Left ventricle myocardium inferior (tissue), 1 donor: ENCODE measurements around the gene AKAP11. TPM values are rescaled to one million over a fixed set of nuclear protein-coding genes. Genes with fewer than 3 reads are reported as not detected.

Experiments
- DNase-seq: peaks from one replicate; pipeline ENCODE4 v3.0.0-alpha.2; 2020
- H3K27ac ChIP-seq: fragments of 200-600 bp; replicated peaks from 2 replicates; pipeline ENCODE4 v1.8.0; 2021
- H3K27me3 ChIP-seq: fragments of 200-600 bp; 2 replicates; pipeline ENCODE4 v1.8.0; 2021; ENCODE audit warnings: low read depth
- H3K36me3 ChIP-seq: fragments of 200-600 bp; 2 replicates; pipeline ENCODE4 v1.8.0; 2021
- H3K4me1 ChIP-seq: fragments of 200-600 bp; 2 replicates; pipeline ENCODE4 v1.8.0; 2021
- H3K4me3 ChIP-seq: fragments of 200-600 bp; 2 replicates; pipeline ENCODE4 v1.8.0; 2021; ENCODE audit warnings: mild to moderate bottlenecking, moderate library complexity
- H3K9me3 ChIP-seq: fragments of 200-600 bp; replicated peaks from 2 replicates; pipeline ENCODE4 v1.8.0; 2021
- intact Hi-C: fragments of 100-400 bp; cut with micrococcal nuclease; formaldehyde crosslinking; loops from one replicate; pipeline ENCODE4 v1.11.0; 2022
- total RNA-seq: library from RNA; stranded (reverse); fragmentation: NEBNext Ultra II Directional; extraction: Animal tissue kit (Norgen Biotek cat#: 25700); gene quantifications from one replicate; pipeline ENCODE4 v1.2.1, GENCODE V29; 2021
- TF ChIP-seq, protein P1 (sequence below): fragments of 200-600 bp; IDR thresholded peaks from 2 replicates; pipeline ENCODE4 v1.8.0; 2021; ENCODE audit warnings: antibody characterized with exemption, mild to moderate bottlenecking, borderline replicate concordance
- donor health status: DM: no; HTN: yes; CAD: no; lungs with severe emphysema.

Gene AKAP11
- total RNA-seq, 1 donor from 2014 or later, result 22.7 TPM

- H3K4me3 ChIP-seq, result no peak overlapping the region
- TF ChIP-seq, protein P1, sequence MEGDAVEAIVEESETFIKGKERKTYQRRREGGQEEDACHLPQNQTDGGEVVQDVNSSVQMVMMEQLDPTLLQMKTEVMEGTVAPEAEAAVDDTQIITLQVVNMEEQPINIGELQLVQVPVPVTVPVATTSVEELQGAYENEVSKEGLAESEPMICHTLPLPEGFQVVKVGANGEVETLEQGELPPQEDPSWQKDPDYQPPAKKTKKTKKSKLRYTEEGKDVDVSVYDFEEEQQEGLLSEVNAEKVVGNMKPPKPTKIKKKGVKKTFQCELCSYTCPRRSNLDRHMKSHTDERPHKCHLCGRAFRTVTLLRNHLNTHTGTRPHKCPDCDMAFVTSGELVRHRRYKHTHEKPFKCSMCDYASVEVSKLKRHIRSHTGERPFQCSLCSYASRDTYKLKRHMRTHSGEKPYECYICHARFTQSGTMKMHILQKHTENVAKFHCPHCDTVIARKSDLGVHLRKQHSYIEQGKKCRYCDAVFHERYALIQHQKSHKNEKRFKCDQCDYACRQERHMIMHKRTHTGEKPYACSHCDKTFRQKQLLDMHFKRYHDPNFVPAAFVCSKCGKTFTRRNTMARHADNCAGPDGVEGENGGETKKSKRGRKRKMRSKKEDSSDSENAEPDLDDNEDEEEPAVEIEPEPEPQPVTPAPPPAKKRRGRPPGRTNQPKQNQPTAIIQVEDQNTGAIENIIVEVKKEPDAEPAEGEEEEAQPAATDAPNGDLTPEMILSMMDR, result no peak
- H3K27me3 ChIP-seq, result no peaks in the 10 kb centered on the region
- intact Hi-C loops, result no loop called here
- peaks cover 29% of the 10 kb centered on the region for H3K36me3 ChIP-seq
- H3K9me3 ChIP-seq, result no peaks in the 10 kb centered on the region
- DNase-seq, result no peak
- no peak overlapping the region for H3K27ac ChIP-seq
- no peaks in the 10 kb centered on the region for H3K4me1 ChIP-seq
Measured at GRCh38 chr13:42229287-42229686, 42.7 kb upstream of the AKAP11 start.

DNA sequence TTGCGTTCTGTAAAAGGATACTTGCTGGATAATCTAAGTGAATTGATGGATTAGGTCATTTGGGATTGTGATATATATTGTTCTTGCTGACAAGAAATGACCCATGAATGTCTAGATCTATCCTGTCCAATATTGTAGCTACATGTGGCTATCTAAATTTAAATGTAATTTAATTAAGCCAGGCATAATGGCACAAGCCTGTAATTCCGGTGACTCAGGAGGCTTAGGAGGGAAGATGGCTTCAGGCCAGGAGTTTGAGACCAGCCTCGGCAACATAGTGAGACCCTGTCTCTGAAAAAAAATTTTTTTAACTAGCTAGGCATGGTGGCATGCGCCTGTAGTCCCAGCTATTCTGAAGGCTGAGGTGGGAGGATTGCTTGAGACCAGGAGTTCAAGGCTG is 39.3 kb upstream of the AKAP11 start:
- DNase-seq, result no peak
- TF ChIP-seq, protein P1, result no peak
- Histone ChIP-seq H3K4me3 (no peak overlapping the region), H3K27ac (no peak overlapping the region), H3K9me3 (no peaks in the 10 kb centered on the region), H3K36me3 (peaks cover 10% of the 10 kb centered on the region), H3K27me3 (no peaks in the 10 kb centered on the region), H3K4me1 (no peaks in the 10 kb centered on the region)
- intact Hi-C loops, result no loop called here

- H3K4me1 ChIP-seq, result no peaks in the 10 kb centered on the region
- H3K9me3 ChIP-seq, result no peaks in the 10 kb centered on the region
- no peak overlapping the region for H3K27ac ChIP-seq
- TF ChIP-seq, protein P1, result no peak
- peaks cover 10% of the 10 kb centered on the region for H3K36me3 ChIP-seq
- no peaks in the 10 kb centered on the region for H3K27me3 ChIP-seq
- no peak overlapping the region for H3K4me3 ChIP-seq
- DNase-seq, result no peak
- intact Hi-C loops, result no loop called here
Measured at GRCh38 chr13:42233726-42234125, 38.2 kb upstream of the AKAP11 start.

DNA sequence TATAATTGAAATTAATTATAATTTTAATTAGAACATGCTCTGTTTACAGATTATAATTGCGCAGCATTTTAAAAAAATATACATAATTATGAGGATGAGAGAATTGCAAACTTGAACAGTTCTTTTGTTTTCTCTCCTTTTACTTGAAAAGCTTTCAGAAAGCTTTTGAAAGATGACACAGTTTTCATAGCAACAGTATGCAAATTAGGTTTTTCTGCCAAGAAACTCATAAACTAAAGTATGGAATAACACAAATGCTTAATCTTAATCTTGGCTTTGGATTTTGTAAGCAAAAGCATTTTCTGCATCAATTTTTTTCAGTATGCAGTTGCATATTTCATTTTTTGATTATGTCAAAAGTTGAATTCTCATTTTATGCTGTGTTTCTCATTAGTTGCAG is 32.8 kb upstream of the AKAP11 start:
- H3K27ac ChIP-seq, result no peak overlapping the region
- H3K4me3 ChIP-seq, result no peak overlapping the region
- no peaks in the 10 kb centered on the region for H3K36me3 ChIP-seq
- TF ChIP-seq, protein P1, result no peak
- intact Hi-C loops, result no loop called here
- H3K4me1 ChIP-seq, result no peaks in the 10 kb centered on the region
- no peaks in the 10 kb centered on the region for H3K9me3 ChIP-seq
- no peak for DNase-seq
- no peaks in the 10 kb centered on the region for H3K27me3 ChIP-seq

GRCh38 chr13:42239644-42240043 is 32.3 kb upstream of the AKAP11 start:
- Histone ChIP-seq H3K4me3 (no peak overlapping the region), H3K27me3 (no peaks in the 10 kb centered on the region), H3K4me1 (no peaks in the 10 kb centered on the region), H3K36me3 (no peaks in the 10 kb centered on the region), H3K27ac (no peak overlapping the region), H3K9me3 (no peaks in the 10 kb centered on the region)
- intact Hi-C loops, result no loop called here
- TF ChIP-seq, protein P1, result no peak
- DNase-seq, result no peak

- no peaks in the 10 kb centered on the region for H3K27me3 ChIP-seq
- H3K4me3 ChIP-seq, result no peak overlapping the region
- no peaks in the 10 kb centered on the region for H3K4me1 ChIP-seq
- intact Hi-C loops, result no loop called here
- no peak for DNase-seq
- no peaks in the 10 kb centered on the region for H3K36me3 ChIP-seq
- TF ChIP-seq, protein P1, result no peak
- H3K27ac ChIP-seq, result no peak overlapping the region
- H3K9me3 ChIP-seq, result no peaks in the 10 kb centered on the region
Measured at GRCh38 chr13:42246541-42246940, 25.4 kb upstream of the AKAP11 start.
